Erythroblast (primary cell): Measurements from ENCODE around the gene AUP1.
"Not testable (repeated sequence)": the region's sequence is repeated elsewhere in the genome, so short reads cannot be mapped to it uniquely, and the experiment has no call there.

Source experiments
- DNase-seq, 2 experiments: peaks; one replicate each; lab custom pipeline; 2025; lab: John Stamatoyannopoulos, UW
- GATA1 ChIP-seq: IDR thresholded peaks from 2 replicates; pipeline ENCODE4 v1.6.1; 2011; ENCODE audit warnings: low read depth, mild to moderate bottlenecking, control low read depth, low read length, moderate library complexity
- POLR2A ChIP-seq: IDR thresholded peaks from 2 replicates; pipeline ENCODE4 v1.6.1; 2011; ENCODE audit warnings: mild to moderate bottlenecking, low read length

Gene AUP1

GRCh38 chr2:74566076-74566753 lies 36.7 kb upstream of the AUP1 start:
- TF ChIP-seq GATA1 (no peak), POLR2A (no peak)
- no peak for DNase-seq

- TF ChIP-seq GATA1, result no peak
- TF ChIP-seq POLR2A, result no peak
- no peak for DNase-seq
Observed at GRCh38 chr2:74564222-74564621, 34.7 kb upstream of the AUP1 start.

DNA sequence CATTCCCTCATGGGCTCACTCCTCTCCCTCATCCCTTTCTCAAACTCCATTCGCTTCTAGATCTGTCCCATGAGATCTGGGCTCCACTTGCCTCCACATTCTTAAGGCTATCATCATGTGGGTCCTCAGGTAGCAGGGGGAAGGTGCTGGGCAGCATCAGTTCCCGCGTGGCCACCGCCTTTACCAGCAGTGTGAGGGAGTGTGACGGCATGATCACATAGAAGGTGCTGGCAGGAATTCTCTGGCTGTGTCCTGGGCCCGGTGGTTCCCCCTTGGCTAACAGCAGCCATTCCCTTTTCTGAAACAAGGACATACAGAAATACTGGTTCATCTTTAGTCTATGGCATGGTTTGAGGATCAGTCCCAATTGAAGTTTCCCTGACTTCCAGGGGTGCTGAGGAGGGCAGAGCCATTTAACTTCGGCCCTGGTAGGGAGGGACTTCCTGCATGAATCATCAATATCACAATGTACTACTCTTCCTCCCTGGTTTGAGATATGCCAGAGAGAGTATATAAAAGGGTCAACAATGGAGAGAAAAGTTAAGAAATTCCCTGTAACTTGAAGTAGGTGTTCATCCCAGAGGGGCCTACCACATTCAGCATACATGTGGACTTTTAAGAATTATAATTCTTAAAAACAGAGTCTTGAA lies 32.7 kb upstream of the AUP1 start:
- no peak for TF ChIP-seq POLR2A
- no peak for TF ChIP-seq GATA1
- no peak for DNase-seq

DNA sequence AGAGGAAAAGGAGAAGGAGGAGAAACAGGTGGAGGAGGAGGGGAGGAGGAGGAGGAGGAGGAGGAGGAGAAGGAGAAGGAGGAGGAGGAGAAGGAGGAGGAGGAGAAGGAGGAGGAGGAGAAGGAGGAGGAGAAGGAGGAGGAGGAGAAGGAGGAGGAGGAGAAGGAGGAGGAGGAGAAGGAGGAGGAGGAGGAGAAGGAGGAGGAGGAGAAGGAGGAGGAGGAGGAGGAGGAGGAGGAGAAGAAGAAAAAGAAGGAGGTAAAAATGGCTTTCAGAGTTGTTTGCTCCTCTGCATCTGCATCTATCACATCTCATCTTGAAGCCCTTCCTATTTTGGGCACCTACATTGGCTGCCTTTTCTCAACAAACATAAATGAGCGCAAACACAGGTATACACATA lies 31.5 kb upstream of the AUP1 start:
- not testable (repeated sequence) for DNase-seq

DNA sequence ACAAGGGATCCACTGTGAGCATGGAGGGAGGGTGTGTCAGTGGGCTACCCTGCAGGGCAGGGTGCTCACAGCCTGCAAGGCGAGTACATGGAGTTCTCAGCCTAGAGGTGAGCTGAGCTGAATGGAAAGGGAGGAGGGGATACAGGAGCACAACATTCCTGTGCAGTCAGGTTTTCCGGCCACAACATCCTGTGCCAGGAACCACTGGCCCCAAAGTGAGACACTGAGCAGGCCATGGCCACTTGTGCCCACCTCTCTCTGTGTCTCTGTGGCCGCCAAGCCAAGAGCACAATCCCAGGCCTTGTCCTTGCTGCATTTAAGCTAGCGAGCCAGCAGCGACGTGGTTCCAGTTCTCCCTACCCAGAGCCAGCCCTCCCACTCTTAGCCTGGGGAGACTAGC lies 31.1 kb upstream of the AUP1 start:
- TF ChIP-seq GATA1, result no peak
- no peak for TF ChIP-seq POLR2A
- DNase-seq, result no peak

GRCh38 chr2:74559912-74560311 lies 30.4 kb upstream of the AUP1 start:
- DNase-seq, result no peak
- no peak for TF ChIP-seq POLR2A
- TF ChIP-seq GATA1, result no peak

- no peak for TF ChIP-seq POLR2A
- TF ChIP-seq GATA1, result no peak
- no peak for DNase-seq
Observed at GRCh38 chr2:74558284-74559230, 29.1 kb upstream of the AUP1 start.

DNA sequence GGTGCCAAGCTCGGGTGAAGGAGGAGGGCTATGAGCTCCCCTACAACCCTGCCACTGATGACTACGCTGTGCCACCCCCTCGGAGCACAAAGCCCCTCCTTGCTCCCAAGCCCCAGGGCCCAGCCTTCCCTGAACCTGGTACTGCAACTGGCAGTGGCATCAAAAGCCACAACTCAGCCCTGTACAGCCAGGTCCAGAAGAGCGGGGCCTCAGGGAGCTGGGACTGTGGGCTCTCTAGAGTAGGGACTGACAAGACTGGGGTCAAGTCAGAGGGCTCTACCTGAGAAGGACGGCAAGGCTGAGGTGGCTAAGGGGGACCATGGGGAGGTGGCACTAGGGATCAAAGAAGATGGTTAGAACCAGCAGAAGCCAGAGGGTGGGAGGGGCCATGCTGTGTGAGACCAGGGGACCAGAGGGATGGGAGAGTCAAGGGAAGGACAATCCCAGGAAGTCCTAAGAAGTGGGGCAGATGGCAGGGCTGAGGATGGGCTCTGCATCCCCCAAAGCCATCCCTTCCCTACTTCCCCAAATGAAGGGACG lies 27.4 kb upstream of the AUP1 start:
- DNase-seq, result no peak
- TF ChIP-seq GATA1, result no peak
- TF ChIP-seq POLR2A, result no peak

GRCh38 chr2:74556159-74556558 lies 26.7 kb upstream of the AUP1 start:
- DNase-seq, result no peak
- no peak for TF ChIP-seq POLR2A
- TF ChIP-seq GATA1, result no peak

DNA sequence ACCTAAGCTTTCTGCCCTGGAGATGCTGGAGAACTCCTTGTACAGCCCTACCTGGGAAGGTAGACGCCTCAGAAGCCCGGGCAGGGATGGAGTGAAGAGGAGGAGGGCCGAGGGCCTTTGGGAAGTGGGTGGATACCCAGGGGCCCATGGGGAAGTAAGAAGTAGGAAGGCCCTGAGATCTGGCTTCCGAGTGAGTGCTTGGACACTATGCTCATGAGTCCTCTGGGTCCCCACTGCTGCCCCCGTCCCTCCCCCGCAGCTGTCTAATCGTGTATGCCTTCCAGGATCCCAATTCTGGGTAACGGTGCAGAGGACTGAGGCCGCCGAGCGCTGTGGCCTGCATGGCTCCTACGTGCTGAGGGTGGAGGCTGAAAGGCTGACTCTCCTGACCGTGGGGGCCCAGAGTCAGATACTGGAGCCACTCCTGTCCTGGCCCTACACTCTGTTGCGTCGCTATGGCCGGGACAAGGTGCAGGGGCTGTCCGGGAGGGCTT lies 26.2 kb upstream of the AUP1 start:
- no peak for DNase-seq
- TF ChIP-seq GATA1 (no peak), POLR2A (no peak)

DNA sequence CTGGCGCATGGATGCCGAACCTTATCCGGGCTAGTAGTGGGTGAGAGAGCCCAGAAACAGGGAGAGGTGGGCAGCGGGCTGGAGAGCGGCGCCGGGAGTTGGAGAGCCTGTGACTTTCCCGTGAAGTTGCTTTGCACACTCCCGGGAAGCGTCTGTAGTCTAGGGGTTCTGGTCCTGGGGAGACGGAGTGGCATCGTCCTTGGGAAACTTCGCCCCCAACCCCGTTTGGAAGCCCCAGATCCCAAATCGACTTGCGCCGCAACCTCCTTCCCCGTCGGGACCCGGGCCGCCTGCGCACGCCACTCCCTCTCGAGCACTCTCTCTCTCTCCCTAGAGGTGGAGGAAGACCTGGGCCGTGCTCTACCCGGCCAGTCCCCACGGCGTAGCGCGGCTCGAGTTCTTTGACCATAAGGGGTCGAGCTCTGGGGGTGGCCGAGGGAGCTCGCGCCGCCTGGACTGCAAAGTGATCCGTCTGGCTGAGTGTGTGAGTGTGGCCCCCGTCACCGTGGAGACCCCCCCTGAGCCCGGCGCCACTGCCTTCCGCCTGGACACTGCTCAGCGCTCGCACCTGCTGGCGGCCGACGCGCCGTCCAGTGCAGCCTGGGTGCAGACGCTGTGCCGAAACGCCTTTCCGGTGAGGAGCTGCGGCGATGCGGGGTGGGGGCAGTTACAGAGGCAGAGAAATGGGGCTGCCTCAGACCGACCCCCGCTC lies 25.5 kb upstream of the AUP1 start:
- DNase-seq, result peak; percentile 66 to 76

GRCh38 chr2:74553892-74554819 lies 24.6 kb upstream of the AUP1 start, which contains the start of the genes DOK1 and LOXL3:
Gene DOK1 (plus strand): TSS chr2:74554720. CDS start chr2:74554755, 35 bp downstream.
Gene LOXL3 (minus strand): TSS chr2:74553942. CDS start chr2:74552634, 1,308 bp downstream.
- DNase-seq, result peak; percentile 85 to 91

More for the DNA sequence above, 25.5 kb upstream of the AUP1 start:
- TF ChIP-seq POLR2A (peak; percentile 47), GATA1 (no peak)

More at GRCh38 chr2:74553892-74554819, 24.6 kb upstream of the AUP1 start, which contains the start of the genes DOK1 and LOXL3:
- no peak for TF ChIP-seq POLR2A
- no peak for TF ChIP-seq GATA1
